ENCODE results near the gene C2orf15.

GRCh38 chr2:99156891-99157290 is 15.4 kb downstream of the C2orf15 start:
- no peak for TF ChIP-seq EZH2 (IDR thresholded peaks at IDR 0.05; ENCODE audit: borderline replicate concordance, low read depth, low read length, poor library complexity, severe bottlenecking)
- TF ChIP-seq, protein P1, sequence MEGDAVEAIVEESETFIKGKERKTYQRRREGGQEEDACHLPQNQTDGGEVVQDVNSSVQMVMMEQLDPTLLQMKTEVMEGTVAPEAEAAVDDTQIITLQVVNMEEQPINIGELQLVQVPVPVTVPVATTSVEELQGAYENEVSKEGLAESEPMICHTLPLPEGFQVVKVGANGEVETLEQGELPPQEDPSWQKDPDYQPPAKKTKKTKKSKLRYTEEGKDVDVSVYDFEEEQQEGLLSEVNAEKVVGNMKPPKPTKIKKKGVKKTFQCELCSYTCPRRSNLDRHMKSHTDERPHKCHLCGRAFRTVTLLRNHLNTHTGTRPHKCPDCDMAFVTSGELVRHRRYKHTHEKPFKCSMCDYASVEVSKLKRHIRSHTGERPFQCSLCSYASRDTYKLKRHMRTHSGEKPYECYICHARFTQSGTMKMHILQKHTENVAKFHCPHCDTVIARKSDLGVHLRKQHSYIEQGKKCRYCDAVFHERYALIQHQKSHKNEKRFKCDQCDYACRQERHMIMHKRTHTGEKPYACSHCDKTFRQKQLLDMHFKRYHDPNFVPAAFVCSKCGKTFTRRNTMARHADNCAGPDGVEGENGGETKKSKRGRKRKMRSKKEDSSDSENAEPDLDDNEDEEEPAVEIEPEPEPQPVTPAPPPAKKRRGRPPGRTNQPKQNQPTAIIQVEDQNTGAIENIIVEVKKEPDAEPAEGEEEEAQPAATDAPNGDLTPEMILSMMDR (conservative IDR thresholded peaks at IDR 0.05; ENCODE audit: low read depth, low read length), result no peak
